ENCODE data around the gene LASP1NB. TPM values are rescaled to one million over a fixed set of nuclear protein-coding genes. Genes with fewer than 3 reads are reported as not detected.
A peak's percentile ranks its signal among the peaks of the same experiment; 100 is the strongest.
"Not testable (repeated sequence)": the region's sequence is repeated elsewhere in the genome, so short reads cannot be mapped to it uniquely, and the experiment has no call there.

Gene LASP1NB

DNA sequence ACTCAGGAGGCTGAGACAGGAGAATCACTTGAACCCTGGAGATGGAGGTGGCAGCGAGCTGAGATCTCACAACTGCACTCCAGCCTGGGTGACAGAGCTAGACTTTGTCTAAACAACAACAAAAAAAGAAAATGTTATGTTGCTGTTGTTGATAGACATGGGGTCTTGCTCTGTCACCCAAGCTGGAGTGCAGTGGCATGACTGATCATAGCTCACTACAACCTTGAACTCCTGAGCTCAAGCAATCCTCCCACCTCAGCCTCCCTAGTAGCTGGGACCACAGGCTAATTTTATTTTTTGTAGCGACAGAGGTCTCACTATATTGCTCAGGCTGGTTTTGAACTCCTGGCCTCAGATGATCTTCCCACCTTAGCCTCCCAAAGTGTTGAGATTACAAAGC is 21.8 kb downstream of the LASP1NB start:
- intact Hi-C loops (cut with DNase I): no loop called here
- DNase-seq (ENCODE audit: low spot score): no peak

DNA sequence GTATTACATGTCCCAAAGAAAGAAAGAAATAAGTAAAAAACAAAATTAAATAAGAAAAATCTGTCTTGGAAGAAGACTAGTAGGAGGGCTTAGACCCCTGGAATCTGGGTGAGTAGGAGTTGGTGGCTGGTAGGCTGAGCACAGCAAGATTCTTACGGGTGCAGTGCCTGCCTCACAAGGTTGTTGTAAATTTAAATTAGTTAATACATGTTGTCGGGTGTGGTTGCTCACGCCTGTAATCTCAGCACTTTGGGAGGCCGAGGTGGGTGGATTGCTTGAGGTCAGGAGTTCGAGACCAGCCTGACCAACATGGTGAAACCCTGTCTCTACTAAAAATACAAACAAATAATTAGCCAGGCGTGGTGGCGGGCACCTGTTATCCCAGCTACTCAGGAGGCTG is 28.4 kb downstream of the LASP1NB start:
- intact Hi-C loops (cut with DNase I); DNase-seq (ENCODE audit: low spot score): not testable (repeated sequence)

GRCh38 chr17:38958326-38958725 is 32.9 kb downstream of the LASP1NB start:
- no peak for DNase-seq (ENCODE audit: low spot score)
- intact Hi-C loops (cut with DNase I): no loop called here

DNA sequence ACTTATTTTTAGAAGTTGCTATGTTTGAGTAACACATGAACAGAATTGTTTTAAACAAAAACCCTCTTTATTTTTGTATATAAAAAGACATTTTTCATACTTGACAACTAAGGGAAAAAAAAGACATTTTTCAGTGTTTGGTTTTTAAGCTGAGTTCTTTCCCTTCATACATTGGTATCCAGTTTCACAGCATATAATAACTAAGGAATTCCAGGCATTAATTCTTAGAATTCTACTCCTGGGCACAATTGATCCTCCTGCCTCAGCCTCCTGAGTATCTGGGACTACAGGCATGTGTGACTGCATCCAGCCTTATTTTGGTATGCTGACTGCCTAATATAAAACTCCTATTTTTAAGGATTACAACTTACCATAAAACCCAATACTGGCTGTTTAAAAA is 33.3 kb downstream of the LASP1NB start:
- intact Hi-C loops (cut with DNase I): no loop called here
- no peak for DNase-seq (ENCODE audit: low spot score)

DNA sequence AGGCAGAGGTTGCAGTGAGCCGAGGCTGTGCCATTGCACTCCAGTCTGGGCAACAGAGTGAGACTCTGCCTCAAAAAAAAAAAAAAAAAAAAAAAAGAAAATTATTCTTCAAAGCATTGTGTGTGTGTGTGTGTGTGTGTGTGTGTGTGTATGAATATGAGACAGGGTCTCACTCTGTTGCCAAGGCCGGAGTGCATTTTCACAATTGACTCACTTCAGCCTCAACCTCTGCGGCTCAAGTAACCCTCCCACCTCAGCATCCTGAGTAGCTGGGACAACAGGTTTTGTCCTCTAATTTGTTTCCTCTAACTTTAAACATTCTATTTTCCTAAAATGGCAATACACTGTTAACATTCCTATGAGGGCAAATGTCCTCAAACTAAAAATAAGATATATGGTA is 34.1 kb downstream of the LASP1NB start:
- DNase-seq (ENCODE audit: low spot score): no peak
- intact Hi-C loops (cut with DNase I): no loop called here

DNA sequence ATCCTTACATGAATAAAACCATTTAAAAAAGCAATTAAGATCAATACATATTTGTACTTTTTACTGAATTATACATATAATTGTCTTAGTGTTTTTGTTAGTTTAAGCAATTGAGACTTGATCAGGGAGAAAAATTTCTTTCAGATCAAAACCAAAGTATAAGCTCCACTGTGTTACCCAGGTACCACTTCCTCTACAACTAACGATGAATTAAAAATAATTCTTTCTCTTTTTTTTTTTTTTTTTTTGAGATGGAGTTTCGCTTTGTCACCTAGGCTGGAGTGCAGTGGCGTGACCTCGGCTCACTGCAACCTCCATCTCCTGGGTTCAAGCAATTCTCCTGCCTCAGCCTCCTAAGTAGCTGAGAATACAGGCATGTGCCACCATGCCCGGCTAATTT is 35.0 kb downstream of the LASP1NB start:
- no peak for DNase-seq (ENCODE audit: low spot score)
- intact Hi-C loops (cut with DNase I): loop anchor here (10.0 kb wide), 1 partner anchor 86 kb away; the partner anchor contains the start of gene LASP1

DNA sequence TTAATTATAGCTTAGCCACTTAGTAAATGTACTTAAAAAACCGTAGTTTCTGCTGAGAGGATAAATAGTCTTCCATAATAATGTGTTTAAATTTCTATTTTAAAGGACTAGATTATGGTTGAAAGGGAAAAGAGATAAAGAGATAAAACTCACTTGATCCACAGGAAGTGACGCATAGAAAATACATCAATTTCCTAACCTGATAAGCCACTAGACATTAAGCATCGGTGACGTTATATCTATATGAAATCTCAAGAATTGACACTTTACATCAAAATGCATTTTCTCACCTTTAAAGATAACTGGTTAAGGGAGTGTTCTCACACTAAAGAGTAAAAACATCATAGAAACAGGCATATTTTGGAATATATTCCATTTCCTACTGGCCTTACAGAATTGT is 36.0 kb downstream of the LASP1NB start:
- no peak for DNase-seq (ENCODE audit: low spot score)
- intact Hi-C loops (cut with DNase I): loop anchor here (10.0 kb wide), 1 partner anchor 87 kb away; the partner anchor contains the start of gene LASP1

DNA sequence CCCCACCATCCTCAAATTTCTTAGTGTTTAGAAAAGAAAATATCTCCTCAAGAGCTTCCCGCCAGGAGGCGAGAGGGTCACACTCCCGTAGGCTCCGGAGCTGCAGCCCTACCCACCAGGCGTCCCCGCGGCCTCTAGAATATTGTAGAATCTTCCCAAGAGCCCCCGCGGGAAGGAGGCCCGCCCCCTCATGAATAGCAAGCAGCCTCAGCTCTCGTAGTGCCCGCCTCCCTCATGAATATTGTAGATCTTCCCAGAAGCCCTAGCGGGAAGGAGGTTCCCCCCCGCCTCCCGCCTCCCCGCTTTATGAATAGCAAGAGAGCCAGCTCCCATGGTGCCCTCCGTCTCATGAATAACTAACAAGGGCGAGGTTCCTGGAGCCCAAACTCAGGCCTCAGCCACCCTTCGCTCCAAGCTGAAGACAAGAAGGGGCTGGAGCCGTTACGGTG is 41.9 kb downstream of the LASP1NB start, which contains the start of gene FBXO47:
TSS of gene FBXO47 (minus strand) at position 114 of the 449 bp plus-strand sequence. CDS start 4,378 bp downstream, outside the sequence.
- DNase-seq (ENCODE audit: low spot score): peak; percentile 95
- intact Hi-C loops (cut with DNase I): loop anchor here (5.0 to 10.0 kb wide), 2 partner anchors 93 to 185 kb away; partner anchors contain the start of genes LASP1 and PLXDC1

DNA sequence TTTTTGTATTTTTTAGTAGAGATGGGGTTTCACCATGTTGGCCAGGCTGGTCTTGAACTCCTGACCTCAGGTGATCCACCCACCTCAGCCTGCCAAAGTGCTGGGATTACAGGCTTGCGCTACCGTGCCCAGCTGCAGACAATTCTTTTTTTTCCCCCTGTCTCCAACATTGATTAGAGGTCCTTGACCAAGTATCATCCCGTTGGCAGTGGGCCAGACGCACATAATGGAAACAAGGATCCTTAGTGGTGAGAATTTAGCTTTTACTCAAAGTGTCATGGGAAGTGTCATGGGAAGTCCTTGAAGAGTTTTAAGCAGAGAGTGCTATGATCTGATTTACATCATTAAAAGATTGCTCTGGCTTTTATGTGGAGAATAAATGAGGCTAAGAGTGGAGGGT is 43.9 kb downstream of the LASP1NB start:
- no peak for DNase-seq (ENCODE audit: low spot score)
- intact Hi-C loops (cut with DNase I): loop anchor here (5.0 to 10.0 kb wide), 2 partner anchors 94 to 183 kb away; partner anchors contain the start of genes LASP1 and PLXDC1

- intact Hi-C loops (cut with DNase I): no loop called here
- no peak for DNase-seq (ENCODE audit: low spot score)
Observed at GRCh38 chr17:38970128-38970527, 44.7 kb downstream of the LASP1NB start.

- intact Hi-C loops (cut with DNase I): no loop called here
- DNase-seq (ENCODE audit: low spot score): no peak
Observed at GRCh38 chr17:38970804-38971203, 45.4 kb downstream of the LASP1NB start.

DNA sequence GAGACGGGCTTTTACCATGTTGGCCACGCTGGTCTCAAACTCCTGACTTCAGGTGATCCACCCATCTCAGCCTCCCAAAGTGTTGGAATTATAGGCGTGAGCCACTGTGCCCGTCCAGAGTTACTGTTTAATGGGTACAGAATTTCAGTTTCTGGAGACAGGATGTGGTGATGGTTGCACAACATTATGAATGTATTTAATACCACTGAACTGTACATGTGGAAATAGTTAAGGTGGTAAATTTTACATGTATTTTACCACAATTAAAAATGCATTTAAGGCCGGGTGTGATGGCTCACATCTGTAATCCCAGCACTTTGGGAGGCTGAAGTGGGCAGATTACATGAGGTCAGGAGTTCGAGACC is 50.8 kb downstream of the LASP1NB start:
- DNase-seq (ENCODE audit: low spot score); intact Hi-C loops (cut with DNase I): not testable (repeated sequence)

DNA sequence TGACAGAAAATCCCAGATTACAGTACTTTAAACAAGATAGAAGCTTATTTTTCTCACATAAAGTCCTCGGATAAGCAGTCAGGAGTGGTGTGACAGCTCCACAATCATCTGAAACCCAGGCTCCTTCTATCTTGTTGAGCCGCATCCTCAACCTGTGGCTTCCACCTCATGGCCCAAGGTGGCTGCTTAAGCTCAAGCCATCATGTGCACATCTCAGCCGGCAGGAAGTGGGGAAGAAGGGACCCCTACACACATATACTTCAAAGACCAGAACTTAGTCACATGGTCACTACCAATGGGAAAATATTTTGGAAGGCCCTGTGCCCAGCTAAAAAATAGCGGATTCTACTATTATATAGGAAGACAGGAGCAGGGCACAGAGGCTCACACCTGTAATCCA is 52.8 kb downstream of the LASP1NB start:
- intact Hi-C loops (cut with DNase I): no loop called here
- no peak for DNase-seq (ENCODE audit: low spot score)

Small RNA genes within 50 kb of the gene (microRNA-seq; reads per million reads assigned to microRNA genes)
- not detected for gene MIR6779

Other genes starting within 250 kb of the LASP1NB start
- gene MLLT6, start 220.3 kb upstream of the LASP1NB start, total RNA-seq: 92.2 TPM
- 67.1 TPM for gene CISD3, start 195.3 kb upstream of the LASP1NB start, total RNA-seq
- 29.3 TPM for gene PCGF2, start 177.3 kb upstream of the LASP1NB start, total RNA-seq
- 141 TPM for gene PSMB3, start 172.9 kb upstream of the LASP1NB start, total RNA-seq
- 48.4 TPM for gene PIP4K2B, start 126.1 kb upstream of the LASP1NB start, total RNA-seq
- gene CWC25, start 100.3 kb upstream of the LASP1NB start, total RNA-seq: 10.4 TPM
- gene RPL23, start 71.9 kb upstream of the LASP1NB start, total RNA-seq: 564 TPM
- 25.3 TPM for gene LASP1, start 55.6 kb upstream of the LASP1NB start, total RNA-seq
- not detected for gene FBXO47, start 41.8 kb downstream of the LASP1NB start, total RNA-seq
- 21.4 TPM for gene PLXDC1, start 226.0 kb downstream of the LASP1NB start, total RNA-seq
- not detected for gene ARL5C, start 240.5 kb downstream of the LASP1NB start, total RNA-seq

Measured in cardiac septum (tissue), 1 donor.